ENCODE data around the gene PNMA8A.

DNA sequence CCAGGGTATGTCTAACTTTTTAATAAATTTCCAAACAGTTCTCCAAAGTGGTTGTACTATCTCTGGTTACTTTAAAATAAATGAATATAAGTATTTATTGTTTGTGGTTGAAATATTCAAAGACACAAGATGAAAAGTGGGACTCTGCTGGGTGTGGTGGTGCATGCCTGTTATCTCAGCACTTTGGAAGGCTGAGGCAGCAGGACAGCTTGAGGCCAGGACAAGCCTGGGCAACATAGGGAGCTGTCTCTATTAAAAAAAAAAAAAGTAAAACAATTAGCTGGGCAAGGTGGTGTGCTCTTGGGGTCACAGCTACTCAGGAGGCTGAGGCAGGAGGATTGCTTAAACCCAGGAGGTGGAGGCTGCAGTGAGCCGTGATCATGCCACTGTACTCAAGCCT is 10.4 kb downstream of the PNMA8A start:
- TF ChIP-seq, protein P1, sequence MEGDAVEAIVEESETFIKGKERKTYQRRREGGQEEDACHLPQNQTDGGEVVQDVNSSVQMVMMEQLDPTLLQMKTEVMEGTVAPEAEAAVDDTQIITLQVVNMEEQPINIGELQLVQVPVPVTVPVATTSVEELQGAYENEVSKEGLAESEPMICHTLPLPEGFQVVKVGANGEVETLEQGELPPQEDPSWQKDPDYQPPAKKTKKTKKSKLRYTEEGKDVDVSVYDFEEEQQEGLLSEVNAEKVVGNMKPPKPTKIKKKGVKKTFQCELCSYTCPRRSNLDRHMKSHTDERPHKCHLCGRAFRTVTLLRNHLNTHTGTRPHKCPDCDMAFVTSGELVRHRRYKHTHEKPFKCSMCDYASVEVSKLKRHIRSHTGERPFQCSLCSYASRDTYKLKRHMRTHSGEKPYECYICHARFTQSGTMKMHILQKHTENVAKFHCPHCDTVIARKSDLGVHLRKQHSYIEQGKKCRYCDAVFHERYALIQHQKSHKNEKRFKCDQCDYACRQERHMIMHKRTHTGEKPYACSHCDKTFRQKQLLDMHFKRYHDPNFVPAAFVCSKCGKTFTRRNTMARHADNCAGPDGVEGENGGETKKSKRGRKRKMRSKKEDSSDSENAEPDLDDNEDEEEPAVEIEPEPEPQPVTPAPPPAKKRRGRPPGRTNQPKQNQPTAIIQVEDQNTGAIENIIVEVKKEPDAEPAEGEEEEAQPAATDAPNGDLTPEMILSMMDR (IDR thresholded peaks at IDR 0.05) = no peak
- TF ChIP-seq RXRA (IDR thresholded peaks at IDR 0.05; ENCODE audit: borderline replicate concordance, low read depth) = no peak
- no peak for TF ChIP-seq POLR2AphosphoS5 (IDR thresholded peaks at IDR 0.05; ENCODE audit: low read depth, low read length)
- no peak for TF ChIP-seq GATA2 (CRISPR knock-in tag; IDR thresholded peaks at IDR 0.05)
- TF ChIP-seq, protein P2, sequence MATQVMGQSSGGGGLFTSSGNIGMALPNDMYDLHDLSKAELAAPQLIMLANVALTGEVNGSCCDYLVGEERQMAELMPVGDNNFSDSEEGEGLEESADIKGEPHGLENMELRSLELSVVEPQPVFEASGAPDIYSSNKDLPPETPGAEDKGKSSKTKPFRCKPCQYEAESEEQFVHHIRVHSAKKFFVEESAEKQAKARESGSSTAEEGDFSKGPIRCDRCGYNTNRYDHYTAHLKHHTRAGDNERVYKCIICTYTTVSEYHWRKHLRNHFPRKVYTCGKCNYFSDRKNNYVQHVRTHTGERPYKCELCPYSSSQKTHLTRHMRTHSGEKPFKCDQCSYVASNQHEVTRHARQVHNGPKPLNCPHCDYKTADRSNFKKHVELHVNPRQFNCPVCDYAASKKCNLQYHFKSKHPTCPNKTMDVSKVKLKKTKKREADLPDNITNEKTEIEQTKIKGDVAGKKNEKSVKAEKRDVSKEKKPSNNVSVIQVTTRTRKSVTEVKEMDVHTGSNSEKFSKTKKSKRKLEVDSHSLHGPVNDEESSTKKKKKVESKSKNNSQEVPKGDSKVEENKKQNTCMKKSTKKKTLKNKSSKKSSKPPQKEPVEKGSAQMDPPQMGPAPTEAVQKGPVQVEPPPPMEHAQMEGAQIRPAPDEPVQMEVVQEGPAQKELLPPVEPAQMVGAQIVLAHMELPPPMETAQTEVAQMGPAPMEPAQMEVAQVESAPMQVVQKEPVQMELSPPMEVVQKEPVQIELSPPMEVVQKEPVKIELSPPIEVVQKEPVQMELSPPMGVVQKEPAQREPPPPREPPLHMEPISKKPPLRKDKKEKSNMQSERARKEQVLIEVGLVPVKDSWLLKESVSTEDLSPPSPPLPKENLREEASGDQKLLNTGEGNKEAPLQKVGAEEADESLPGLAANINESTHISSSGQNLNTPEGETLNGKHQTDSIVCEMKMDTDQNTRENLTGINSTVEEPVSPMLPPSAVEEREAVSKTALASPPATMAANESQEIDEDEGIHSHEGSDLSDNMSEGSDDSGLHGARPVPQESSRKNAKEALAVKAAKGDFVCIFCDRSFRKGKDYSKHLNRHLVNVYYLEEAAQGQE (IDR thresholded peaks at IDR 0.05; ENCODE audit: low read depth, low read length) = no peak
- TF ChIP-seq RAD21 (IDR thresholded peaks at IDR 0.05; ENCODE audit: low read length) = no peak
- TF ChIP-seq, protein P3, sequence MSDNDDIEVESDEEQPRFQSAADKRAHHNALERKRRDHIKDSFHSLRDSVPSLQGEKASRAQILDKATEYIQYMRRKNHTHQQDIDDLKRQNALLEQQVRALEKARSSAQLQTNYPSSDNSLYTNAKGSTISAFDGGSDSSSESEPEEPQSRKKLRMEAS (IDR thresholded peaks at IDR 0.05; ENCODE audit: low read depth) = no peak
- TF ChIP-seq, protein P4, sequence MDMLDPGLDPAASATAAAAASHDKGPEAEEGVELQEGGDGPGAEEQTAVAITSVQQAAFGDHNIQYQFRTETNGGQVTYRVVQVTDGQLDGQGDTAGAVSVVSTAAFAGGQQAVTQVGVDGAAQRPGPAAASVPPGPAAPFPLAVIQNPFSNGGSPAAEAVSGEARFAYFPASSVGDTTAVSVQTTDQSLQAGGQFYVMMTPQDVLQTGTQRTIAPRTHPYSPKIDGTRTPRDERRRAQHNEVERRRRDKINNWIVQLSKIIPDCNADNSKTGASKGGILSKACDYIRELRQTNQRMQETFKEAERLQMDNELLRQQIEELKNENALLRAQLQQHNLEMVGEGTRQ (IDR thresholded peaks at IDR 0.05; ENCODE audit: borderline replicate concordance, low read depth, low read length) = no peak
- TF ChIP-seq ELF1 (IDR thresholded peaks at IDR 0.05) = no peak
